Psoas muscle (tissue), 8 donors: ENCODE measurements around the gene RBP5. TPM values are rescaled to one million over a fixed set of nuclear protein-coding genes. Genes with fewer than 3 reads are reported as not detected.

ENCODE experiments used
- ATAC-seq, 4 donors: fragments of 200-7000 bp; cut with Tn5 transposase; one replicate each; pipeline ENCODE4 v1.9.1; 2020; ENCODE audit warnings: moderate library complexity in 3 of 4, mild to moderate bottlenecking in 2 of 4
- DNase-seq, 2 donors: peaks; one replicate each; pipeline ENCODE4 v3.0.0-alpha.2; 2020
- H3K27ac ChIP-seq: fragments of 200-600 bp; one replicate; pipeline ENCODE4 v1.8.0; 2022
- H3K27me3 ChIP-seq, 3 donors: fragments of 200-600 bp in 1 of 3; one replicate each; pipeline versions ENCODE4 v1.6.1 to v1.8.0; 2013 to 2022; ENCODE audit warnings: low read length in 2 of 3, mild to moderate bottlenecking in 2 of 3, moderate library complexity in 1 of 3; ENCODE audit not compliant: insufficient read depth in 3 of 3
- H3K36me3 ChIP-seq, 2 donors: fragments of 200-600 bp in 1 of 2; one replicate each; pipeline versions ENCODE4 v1.6.1 to v1.8.0; 2013 to 2022; ENCODE audit warnings: low read depth in 1 of 2, mild to moderate bottlenecking in 1 of 2, moderate library complexity in 1 of 2; ENCODE audit not compliant: insufficient read depth in 1 of 2
- H3K4me1 ChIP-seq: fragments of 200-600 bp; one replicate; pipeline ENCODE4 v1.8.0; 2022
- H3K4me3 ChIP-seq: fragments of 200-600 bp; one replicate; pipeline ENCODE4 v1.8.0; 2022; ENCODE audit warnings: mild to moderate bottlenecking
- H3K9me3 ChIP-seq: fragments of 200-600 bp; one replicate; pipeline ENCODE4 v1.8.0; 2022
- WGBS, 3 donors: extraction: QIAGEN DNeasy Blood & Tissue Kit; methylation state at CpG; one replicate each; pipeline versions ENCODE4 v1.1.6 to v1.1.7; 2013; 5-methylcytosine and 5-hydroxymethylcytosine counted together
- intact Hi-C, 2 donors: fragments of 100-400 bp; cut with DNase I; formaldehyde crosslinking; loops; one replicate each; pipeline versions ENCODE4 v1.11.0 to v1.14.2; 2022
- long read RNA-seq, 2 donors: library from polyadenylated mRNA; unstranded; transcript quantifications; one replicate each; pipeline ENCODE4 v2.0.0, GENCODE V29; 2021
- polyA plus RNA-seq, 3 donors: library from polyadenylated mRNA; stranded (reverse); fragments of 200-250 nt; gene quantifications; one replicate each; pipeline ENCODE4 v1.2.3, GENCODE V29; 2013
- total RNA-seq, 4 donors: library from RNA; stranded (reverse); fragmentation: NEBNext Ultra II Directional in 2 of 4; extraction: Animal tissue kit (Norgen Biotek cat#: 25700) in 2 of 4; gene quantifications; one replicate each; pipeline versions ENCODE4 v1.2.1 to v1.2.4, GENCODE V29; 2021 to 2023
- TF ChIP-seq, protein P1 (sequence below): fragments of 200-600 bp; IDR thresholded peaks from one replicate; pipeline ENCODE4 v1.8.0; 2022; ENCODE audit warnings: antibody characterized with exemption
- donor health status: healthy with polysubstance abuse.
- donor health status: DM: no; HTN: no; CAD: no; lungs with moderate emphysema.
- donor health status: Bipolar disorder and iron deficiency.
- donor health status: healthy.
- donor health status: DM: yes; HTN: yes; CAD: no.
- donor health status: DM: no; HTN: no; CAD: no.
- donor health status: DM: no; HTN: no; CAD: no.
- donor health status: DM: yes; HTN: yes; CAD: no.

Gene RBP5, protein sequence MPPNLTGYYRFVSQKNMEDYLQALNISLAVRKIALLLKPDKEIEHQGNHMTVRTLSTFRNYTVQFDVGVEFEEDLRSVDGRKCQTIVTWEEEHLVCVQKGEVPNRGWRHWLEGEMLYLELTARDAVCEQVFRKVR
- total RNA-seq (under 1 TPM in 2 of 4 donors, not detected in 2; 0.48 to 0.61 TPM), polyA plus RNA-seq (1 to 10 TPM in 2 of 3 donors, under 1 TPM in 1; 0.18 to 1.4 (median 1.2) TPM)
- long read RNA-seq, donor 1: 0 reads
- long read RNA-seq, donor 2: 0 reads

DNA sequence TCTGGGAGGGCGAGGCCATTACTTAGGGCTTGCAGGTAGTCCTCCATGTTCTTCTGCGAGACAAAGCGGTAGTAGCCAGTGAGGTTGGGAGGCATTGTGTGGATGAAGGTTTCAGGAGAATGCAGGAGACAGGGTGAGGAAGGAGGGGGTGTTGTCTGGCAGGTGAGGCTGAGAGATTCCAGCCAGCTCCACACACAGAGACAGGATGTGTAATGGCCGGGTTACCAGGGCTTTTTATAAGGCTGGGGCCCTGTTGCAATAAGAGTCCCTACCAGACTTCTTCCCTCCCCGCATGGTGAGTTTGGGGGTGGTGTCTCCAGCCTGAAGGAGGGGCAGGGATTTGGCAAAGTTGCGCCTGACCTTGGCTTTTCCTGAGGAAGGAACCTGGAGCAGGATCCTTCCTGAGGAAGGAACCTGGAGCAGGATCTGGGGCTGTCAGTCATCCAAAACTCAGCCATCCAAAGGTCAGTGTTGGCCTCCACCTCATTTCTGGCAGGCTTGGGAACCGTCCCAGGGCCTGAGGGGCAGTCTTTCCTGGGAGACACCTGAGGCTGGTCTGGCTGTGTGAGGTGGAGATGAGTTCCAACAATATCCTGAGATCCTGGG, at the start of gene RBP5:
Gene RBP5, minus strand, starts transcription at position 209 of the 606 bp plus-strand sequence. Its CDS starts 114 bp downstream, at position 95.
- Histone ChIP-seq H3K4me1 (peaks cover 8% of the 10 kb centered on the region), H3K36me3 (no peaks in the 10 kb centered on the region), H3K9me3 (no peaks in the 10 kb centered on the region), H3K27ac (peak within 1 kb of the TSS; percentile 3), H3K27me3 (peaks cover 0 to 31% (median 5%) of the 10 kb centered on the region in 3 donors), H3K4me3 (peak within 1 kb of the TSS; percentile 65)
- ATAC-seq (no peak), DNase-seq (no peak)
- TF ChIP-seq, protein P1, sequence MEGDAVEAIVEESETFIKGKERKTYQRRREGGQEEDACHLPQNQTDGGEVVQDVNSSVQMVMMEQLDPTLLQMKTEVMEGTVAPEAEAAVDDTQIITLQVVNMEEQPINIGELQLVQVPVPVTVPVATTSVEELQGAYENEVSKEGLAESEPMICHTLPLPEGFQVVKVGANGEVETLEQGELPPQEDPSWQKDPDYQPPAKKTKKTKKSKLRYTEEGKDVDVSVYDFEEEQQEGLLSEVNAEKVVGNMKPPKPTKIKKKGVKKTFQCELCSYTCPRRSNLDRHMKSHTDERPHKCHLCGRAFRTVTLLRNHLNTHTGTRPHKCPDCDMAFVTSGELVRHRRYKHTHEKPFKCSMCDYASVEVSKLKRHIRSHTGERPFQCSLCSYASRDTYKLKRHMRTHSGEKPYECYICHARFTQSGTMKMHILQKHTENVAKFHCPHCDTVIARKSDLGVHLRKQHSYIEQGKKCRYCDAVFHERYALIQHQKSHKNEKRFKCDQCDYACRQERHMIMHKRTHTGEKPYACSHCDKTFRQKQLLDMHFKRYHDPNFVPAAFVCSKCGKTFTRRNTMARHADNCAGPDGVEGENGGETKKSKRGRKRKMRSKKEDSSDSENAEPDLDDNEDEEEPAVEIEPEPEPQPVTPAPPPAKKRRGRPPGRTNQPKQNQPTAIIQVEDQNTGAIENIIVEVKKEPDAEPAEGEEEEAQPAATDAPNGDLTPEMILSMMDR: no peak
- intact Hi-C loops: no loop called here
- WGBS, 3 donors: 48 to 56% (median 56%) methylated on average over 7 of the region's 7 CpGs

DNA sequence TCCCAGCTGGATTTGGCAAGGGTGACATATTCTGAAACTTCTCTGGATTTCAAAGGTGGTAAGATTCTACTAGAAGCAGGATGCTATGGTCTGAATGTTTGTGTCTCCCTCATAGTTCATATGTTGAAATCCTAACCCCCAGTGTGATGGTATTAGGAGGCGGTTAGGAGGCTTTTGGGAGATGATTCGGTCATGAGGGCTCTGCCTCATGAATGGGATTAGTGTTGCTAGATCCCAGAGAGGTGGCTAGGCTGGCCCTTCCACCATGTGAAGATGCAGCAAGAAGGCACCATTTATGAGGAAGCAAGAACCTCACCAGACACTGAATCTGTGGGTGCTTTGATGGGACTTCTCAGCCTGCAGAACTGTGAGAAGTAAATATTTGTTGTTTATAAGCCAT, 49.8 kb upstream of the RBP5 start:
- no peaks in the 10 kb centered on the region for H3K4me1 ChIP-seq
- peaks cover 0 to 23% (median 3%) of the 10 kb centered on the region in 3 donors for H3K27me3 ChIP-seq
- intact Hi-C loops: no loop called here
- DNase-seq (no peak), ATAC-seq (no peak)
- WGBS, 3 donors: 72 to 81% (median 78%) methylated on average over 2 of the region's 2 CpGs
- no peak overlapping the region for H3K27ac ChIP-seq
- TF ChIP-seq, protein P1: no peak
- no peaks in the 10 kb centered on the region for H3K9me3 ChIP-seq
- H3K36me3 ChIP-seq: no peaks in the 10 kb centered on the region
- no peak overlapping the region for H3K4me3 ChIP-seq

DNA sequence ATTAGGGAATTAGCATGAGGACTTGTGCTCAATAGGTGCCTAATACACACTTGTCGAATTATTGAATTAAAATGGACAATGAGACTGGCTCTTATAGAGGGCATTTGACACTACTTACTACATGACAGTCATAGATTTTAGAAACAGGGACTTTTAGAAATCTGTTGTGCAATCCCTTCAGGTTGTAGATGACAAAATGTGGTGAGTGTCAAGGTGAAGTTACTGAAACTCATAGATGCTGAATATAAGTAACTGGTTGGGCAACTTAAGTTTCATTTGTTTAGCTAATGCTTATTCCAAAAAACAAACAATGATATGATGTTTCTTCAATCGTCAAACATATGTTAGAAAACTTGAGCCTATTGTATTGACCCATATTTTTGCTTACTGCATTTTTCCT, 47.9 kb upstream of the RBP5 start:
- Histone ChIP-seq H3K4me1 (no peaks in the 10 kb centered on the region), H3K27me3 (peaks cover 0 to 23% (median 3%) of the 10 kb centered on the region in 3 donors), H3K36me3 (no peaks in the 10 kb centered on the region), H3K4me3 (no peak overlapping the region), H3K27ac (no peak overlapping the region), H3K9me3 (no peaks in the 10 kb centered on the region)
- TF ChIP-seq, protein P1: no peak
- DNase-seq (no peak), ATAC-seq (no peak)
- WGBS, 3 donors: 57 to 68% (median 63%) methylated on average over 2 of the region's 2 CpGs
- intact Hi-C loops: no loop called here

DNA sequence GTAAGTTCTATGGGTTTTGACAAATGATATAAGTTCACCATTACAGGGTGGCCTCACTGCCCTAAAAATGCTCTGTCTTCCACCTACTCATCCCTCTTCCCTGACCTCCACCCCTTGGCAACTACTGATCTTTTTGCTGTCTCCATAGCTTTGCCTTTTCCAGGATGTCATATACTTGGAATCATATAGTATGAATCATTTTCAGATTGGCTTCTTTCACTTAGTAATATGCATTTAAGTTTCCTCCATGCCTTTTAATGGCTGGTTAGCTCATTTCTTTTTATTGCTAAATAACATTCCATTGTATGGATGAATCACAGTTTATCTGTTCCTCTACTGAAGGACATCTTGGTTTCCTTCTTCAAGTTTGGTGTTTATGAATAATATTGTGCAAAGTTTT, 46.8 kb upstream of the RBP5 start:
- no peak for ATAC-seq
- Histone ChIP-seq H3K27me3 (peaks cover 0 to 23% (median 3%) of the 10 kb centered on the region in 3 donors), H3K4me1 (no peaks in the 10 kb centered on the region), H3K9me3 (no peaks in the 10 kb centered on the region), H3K27ac (no peak overlapping the region), H3K36me3 (no peaks in the 10 kb centered on the region), H3K4me3 (no peak overlapping the region)
- no peak for DNase-seq
- TF ChIP-seq, protein P1: no peak
- intact Hi-C loops: no loop called here
